C4-2B (cell line): ENCODE measurements around the gene SLC12A4.

Experiments used
- H3K27ac ChIP-seq: fragments of 450-650 bp; 2 replicates; pipeline ENCODE4 v1.5.1; 2017
- ZFX ChIP-seq: fragments of 450-650 bp; IDR thresholded peaks from 2 replicates; pipeline ENCODE4 v1.6.1; 2017
- TF ChIP-seq, protein P1 (sequence below): fragments of 450-650 bp; conservative IDR thresholded peaks from 2 replicates; pipeline ENCODE4 v1.5.1; 2017; ENCODE audit warnings: mild to moderate bottlenecking

SLC12A4 gene

DNA sequence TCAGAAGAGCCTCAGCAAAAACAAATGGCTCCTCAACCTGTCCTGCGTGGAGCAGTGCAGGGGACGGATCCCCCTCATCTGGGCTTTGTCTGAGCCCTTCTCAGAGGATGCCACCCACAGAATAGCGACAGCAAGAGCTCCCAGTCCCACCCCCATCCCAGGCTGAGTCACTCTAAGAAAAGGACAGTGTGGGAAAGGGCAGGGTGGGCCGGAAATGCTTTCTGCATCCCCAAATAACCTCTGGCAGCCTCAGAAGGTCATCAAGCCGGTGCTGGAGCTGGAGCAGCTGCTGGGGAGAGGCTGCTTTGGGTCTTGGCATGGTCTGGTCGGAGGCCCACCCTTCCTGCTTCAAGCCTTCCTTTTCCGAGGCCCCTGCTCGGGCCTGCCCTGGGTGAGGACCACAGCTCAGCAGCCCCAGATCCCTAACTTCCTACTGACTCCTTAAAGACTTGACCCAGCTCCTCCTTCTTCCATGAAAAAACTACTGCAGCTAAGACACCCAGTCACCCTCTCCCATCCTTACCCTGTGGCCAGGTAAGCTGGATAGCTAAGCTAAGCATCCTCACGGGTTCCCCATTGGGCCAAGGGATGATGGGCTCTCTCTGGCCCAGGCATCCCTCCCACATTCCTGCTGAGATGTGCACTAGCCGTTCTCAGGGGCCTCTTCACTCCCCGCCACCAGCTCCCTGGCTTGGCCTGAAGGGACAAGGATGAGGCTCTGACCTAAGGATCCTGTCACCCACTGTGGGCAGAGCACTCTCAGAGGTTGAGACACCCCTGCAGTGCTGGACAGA lies 8.7 kb downstream of the SLC12A4 start:
- no peak for TF ChIP-seq ZFX
- TF ChIP-seq, protein P1, sequence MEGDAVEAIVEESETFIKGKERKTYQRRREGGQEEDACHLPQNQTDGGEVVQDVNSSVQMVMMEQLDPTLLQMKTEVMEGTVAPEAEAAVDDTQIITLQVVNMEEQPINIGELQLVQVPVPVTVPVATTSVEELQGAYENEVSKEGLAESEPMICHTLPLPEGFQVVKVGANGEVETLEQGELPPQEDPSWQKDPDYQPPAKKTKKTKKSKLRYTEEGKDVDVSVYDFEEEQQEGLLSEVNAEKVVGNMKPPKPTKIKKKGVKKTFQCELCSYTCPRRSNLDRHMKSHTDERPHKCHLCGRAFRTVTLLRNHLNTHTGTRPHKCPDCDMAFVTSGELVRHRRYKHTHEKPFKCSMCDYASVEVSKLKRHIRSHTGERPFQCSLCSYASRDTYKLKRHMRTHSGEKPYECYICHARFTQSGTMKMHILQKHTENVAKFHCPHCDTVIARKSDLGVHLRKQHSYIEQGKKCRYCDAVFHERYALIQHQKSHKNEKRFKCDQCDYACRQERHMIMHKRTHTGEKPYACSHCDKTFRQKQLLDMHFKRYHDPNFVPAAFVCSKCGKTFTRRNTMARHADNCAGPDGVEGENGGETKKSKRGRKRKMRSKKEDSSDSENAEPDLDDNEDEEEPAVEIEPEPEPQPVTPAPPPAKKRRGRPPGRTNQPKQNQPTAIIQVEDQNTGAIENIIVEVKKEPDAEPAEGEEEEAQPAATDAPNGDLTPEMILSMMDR: no peak
- H3K27ac ChIP-seq: no peak overlapping the region

DNA sequence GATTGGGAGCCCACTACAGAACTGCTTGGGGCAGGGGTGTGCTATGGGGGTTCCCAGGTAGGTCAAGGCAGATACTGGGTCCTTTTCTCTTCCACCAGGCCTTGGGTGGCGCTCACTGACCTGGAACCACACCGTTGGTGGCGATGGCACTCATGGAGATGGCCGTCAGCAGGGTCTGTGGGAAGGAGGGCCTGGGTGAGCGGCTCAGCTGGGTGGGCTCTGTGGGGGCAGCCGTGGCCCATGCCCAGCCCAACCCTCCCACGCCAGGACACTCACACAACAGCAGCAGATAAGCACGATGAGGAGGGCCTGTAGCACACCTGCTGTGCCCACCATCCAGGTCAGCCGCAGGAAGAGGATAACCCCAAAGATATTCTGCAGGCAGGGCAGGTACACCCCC lies 10.8 kb downstream of the SLC12A4 start:
- H3K27ac ChIP-seq: no peak overlapping the region
- TF ChIP-seq ZFX: no peak
- TF ChIP-seq, protein P1: no peak

DNA sequence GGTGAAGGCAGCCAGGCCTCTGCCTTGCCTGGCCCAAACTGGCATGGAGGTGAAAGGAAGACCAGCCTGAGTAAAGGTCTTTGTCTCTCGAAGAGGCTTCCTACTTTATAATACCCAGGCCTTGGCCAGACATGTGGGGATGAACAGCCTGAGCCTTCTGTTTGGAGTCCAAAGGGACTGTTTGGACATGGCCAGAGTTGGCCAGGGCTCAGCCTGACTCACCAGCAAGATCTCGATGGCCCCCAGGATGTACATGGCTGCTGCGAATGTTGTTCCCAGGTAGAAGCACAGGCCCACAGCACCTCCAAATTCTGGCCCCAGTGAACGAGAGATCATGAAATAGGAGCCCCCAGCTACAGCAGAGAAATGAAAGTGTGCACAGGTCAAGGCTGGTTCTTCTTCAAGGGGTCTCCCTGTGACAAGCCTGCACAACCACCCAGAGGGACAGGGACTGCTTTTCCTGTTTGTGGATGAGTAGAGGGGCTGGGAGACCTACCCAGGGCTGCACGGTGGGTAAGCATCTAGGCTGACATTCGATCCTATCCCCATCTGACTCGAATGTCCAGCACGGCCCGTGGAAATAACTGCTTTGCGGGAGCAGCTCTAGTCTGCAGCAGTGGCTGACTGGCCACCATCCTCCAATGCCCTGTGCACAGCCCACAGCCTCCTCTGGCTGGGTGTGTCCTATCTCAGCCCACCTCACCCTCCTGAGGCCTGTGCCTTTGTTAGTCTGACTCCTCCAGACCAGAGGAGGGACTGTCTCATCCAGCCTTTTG lies 13.8 kb downstream of the SLC12A4 start:
- no peak for TF ChIP-seq ZFX
- TF ChIP-seq, protein P1: no peak
- no peak overlapping the region for H3K27ac ChIP-seq

DNA sequence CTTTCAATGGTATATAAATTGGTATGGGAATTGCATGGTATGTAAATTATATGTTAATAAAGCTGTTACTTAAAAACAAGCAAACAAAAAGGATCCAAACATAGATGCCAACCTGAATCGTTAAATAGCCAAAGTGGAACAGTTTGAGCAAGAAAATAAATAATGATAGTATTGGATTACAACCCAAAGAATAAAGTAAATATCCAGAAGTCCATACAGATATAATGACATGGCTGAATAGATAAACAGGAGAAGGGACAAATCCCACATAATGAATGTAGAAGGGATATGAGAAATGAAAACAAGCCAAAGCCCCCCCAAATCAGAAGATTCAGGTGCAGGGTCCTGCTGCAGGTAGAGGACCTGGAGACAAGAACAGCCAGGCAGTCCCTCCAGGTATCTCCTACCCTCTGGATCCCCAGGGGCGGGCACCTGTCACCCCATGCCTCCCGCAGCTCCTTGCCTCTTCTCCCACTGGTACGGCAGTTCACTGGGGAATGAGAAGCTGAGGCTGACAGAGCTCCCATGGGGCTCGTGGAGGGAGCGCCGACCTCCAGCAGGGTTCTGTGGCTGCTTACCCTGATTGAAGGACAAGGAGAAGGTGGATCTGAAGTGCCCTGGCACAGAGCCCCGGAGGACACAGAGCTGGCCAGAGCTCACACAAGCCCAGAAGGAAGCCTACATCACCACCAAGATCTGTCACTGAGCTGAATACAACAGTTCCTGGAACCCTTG lies 14.6 kb downstream of the SLC12A4 start:
- no peak overlapping the region for H3K27ac ChIP-seq
- TF ChIP-seq, protein P1: no peak
- no peak for TF ChIP-seq ZFX

DNA sequence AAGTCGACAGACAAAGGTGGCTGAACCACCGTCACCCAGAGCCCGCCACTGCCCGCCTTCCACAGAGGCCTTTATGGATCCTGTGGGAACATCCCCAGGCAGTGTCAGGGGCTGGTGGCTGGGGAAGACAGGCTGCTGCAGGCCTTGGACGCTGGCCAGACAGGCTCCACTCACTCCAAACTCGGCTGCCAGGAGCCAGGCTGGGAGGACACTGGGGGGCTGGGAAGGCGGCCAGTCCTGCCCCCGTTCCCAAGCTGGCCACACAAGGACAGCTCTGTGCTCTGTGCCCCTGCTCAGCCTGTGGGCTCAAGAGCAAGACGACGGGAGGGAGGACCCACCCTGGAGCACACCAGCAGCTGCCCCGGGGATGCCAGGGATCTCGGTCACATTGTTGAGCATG lies 17.0 kb downstream of the SLC12A4 start:
- TF ChIP-seq ZFX: no peak
- TF ChIP-seq, protein P1: no peak
- H3K27ac ChIP-seq: no peak overlapping the region

DNA sequence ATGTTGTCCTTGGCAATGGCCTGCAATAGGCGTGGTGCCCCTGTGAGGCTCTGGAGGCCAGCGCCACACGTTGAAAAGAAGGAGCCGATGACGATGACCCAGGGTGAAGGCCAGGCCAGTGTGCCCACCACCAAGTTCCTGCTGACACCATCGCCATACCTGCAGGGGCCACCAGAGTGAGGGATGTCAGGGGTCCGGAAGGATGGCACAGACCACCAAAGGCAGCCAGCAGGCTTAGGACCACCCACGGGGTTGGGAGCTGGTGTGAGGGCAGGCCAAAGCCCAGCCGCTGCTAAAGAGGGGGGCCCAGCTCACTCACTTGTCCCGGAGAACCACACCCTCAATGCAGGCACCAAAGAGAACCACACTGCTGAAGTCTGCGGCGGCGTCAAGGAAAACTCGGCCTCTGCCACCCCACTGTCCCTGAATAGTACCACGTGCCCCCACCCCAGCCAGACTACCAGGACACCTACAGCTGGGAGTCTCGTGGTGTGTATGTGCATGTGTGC lies 18.0 kb downstream of the SLC12A4 start:
- H3K27ac ChIP-seq: no peak overlapping the region
- TF ChIP-seq, protein P1: no peak
- TF ChIP-seq ZFX: no peak

DNA sequence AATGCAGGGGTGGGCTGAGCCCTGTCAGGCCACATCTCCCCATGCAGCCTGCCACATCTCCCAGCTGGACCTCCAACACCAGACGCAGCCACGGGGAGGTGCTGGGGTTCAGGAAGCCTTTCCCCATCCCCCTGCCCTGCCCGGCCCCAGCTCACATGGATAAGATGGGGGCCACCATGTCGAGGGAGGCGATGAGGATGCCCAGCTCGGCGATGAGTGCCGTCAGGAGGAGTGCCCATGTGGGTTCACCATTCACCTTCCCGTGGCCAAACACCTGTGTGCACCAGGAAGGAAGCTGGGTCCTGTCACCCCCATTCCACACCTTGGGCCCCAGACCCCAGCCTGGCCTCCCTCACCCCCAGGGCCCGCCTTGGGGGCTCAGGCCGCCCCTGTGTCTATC lies 18.8 kb downstream of the SLC12A4 start:
- TF ChIP-seq ZFX: no peak
- TF ChIP-seq, protein P1: no peak

More for the DNA sequence above, 18.8 kb downstream of the SLC12A4 start:
- H3K27ac ChIP-seq: no peak overlapping the region
